Thoracic aorta (tissue), 2 donors: ENCODE data around the gene DYSF. TPM values are rescaled to one million over a fixed set of nuclear protein-coding genes. Genes with fewer than 3 reads are reported as not detected.
A peak's percentile ranks its signal among the peaks of the same experiment; 100 is the strongest.

Experiments
- ATAC-seq: fragments of 150-250 bp; one replicate; pipeline ENCODE4 v1.8.0; 2017; ENCODE audit warnings: low read depth; ENCODE audit not compliant: insufficient number of reproducible peaks, low FRiP score
- DNase-seq: peaks from one replicate; pipeline ENCODE4 v3.0.0-alpha.2; 2020; ENCODE audit warnings: low spot score
- H3K27ac ChIP-seq, 2 donors: fragments of 200-600 bp; sonication (generic); 1 replicate in 1 of 2; 2 replicates in 1 of 2; pipeline ENCODE4 v1.5.1; 2016; ENCODE audit warnings: mild to moderate bottlenecking in 2 of 2, moderate library complexity in 2 of 2
- H3K27me3 ChIP-seq: fragments of 200-600 bp; sonication (generic); replicated peaks from 2 replicates; pipeline ENCODE4 v1.6.0; 2016; ENCODE audit warnings: mild to moderate bottlenecking; ENCODE audit not compliant: insufficient read depth
- H3K36me3 ChIP-seq: fragments of 200-600 bp; sonication (generic); one replicate; pipeline ENCODE4 v1.5.1; 2016
- H3K4me1 ChIP-seq, 2 donors: fragments of 200-600 bp; sonication (generic); 1 replicate in 1 of 2; 2 replicates in 1 of 2; pipeline versions ENCODE4 v1.5.1 to v1.6.0; 2016; ENCODE audit warnings: low read depth in 2 of 2, mild to moderate bottlenecking in 1 of 2; ENCODE audit not compliant: control insufficient read depth in 1 of 2
- H3K4me3 ChIP-seq: fragments of 200-600 bp; sonication (generic); 2 replicates; pipeline ENCODE4 v1.5.1; 2016; ENCODE audit warnings: mild to moderate bottlenecking
- H3K9me3 ChIP-seq: fragments of 200-600 bp; sonication (generic); 2 replicates; pipeline ENCODE4 v1.5.1; 2016
- CTCF ChIP-seq: fragments of 200-600 bp; sonication (generic); IDR thresholded peaks from one replicate; pipeline ENCODE4 v1.5.1; 2019; ENCODE audit warnings: antibody characterized with exemption
- total RNA-seq, 2 donors: library from RNA; depleted of rRNA; stranded (reverse); fragments of >200 nt; gene quantifications; one replicate each; pipeline versions ENCODE4 v1.1.0 to v1.2.3, GENCODE V29; 2016

Gene DYSF
- total RNA-seq, 2 donors from 2014 or later: 13.0 to 15.2 TPM

GRCh38 chr2:71466301-71467179 lies 13.2 kb downstream of the DYSF start:
- Histone ChIP-seq H3K36me3 (no peaks in the 10 kb centered on the region), H3K4me1 (peaks cover 4 to 5% of the 10 kb centered on the region in 2 donors), H3K4me3 (peak overlapping the region; percentile 86), H3K9me3 (no peaks in the 10 kb centered on the region), H3K27ac (peak overlapping the region in 1 of 2 donors; percentile 25), H3K27me3 (no peaks in the 10 kb centered on the region)
- peak; percentile 41 for ATAC-seq
- TF ChIP-seq CTCF: no peak
- no peak for DNase-seq

GRCh38 chr2:71467180-71467815 lies 13.9 kb downstream of the DYSF start:
- H3K4me3 ChIP-seq: peak overlapping the region; percentile 86
- DNase-seq (no peak), ATAC-seq (no peak)
- TF ChIP-seq CTCF: no peak
- H3K4me1 ChIP-seq: peaks cover 4 to 5% of the 10 kb centered on the region in 2 donors
- no peaks in the 10 kb centered on the region for H3K36me3 ChIP-seq
- H3K27ac ChIP-seq: no peak overlapping the region
- no peaks in the 10 kb centered on the region for H3K9me3 ChIP-seq
- H3K27me3 ChIP-seq: no peaks in the 10 kb centered on the region

- H3K4me1 ChIP-seq: peaks cover 4 to 5% of the 10 kb centered on the region in 2 donors
- DNase-seq (no peak), ATAC-seq (no peak)
- H3K27me3 ChIP-seq: no peaks in the 10 kb centered on the region
- H3K36me3 ChIP-seq: no peaks in the 10 kb centered on the region
- no peak overlapping the region for H3K4me3 ChIP-seq
- H3K27ac ChIP-seq: no peak overlapping the region
- H3K9me3 ChIP-seq: no peaks in the 10 kb centered on the region
- TF ChIP-seq CTCF: no peak
Measured at GRCh38 chr2:71468279-71469015, 15.1 kb downstream of the DYSF start.

- ATAC-seq (no peak), DNase-seq (no peak)
Measured at GRCh38 chr2:71469403-71470398, 16.3 kb downstream of the DYSF start.

More at GRCh38 chr2:71469403-71470398, 16.3 kb downstream of the DYSF start:
- Histone ChIP-seq H3K27me3 (no peaks in the 10 kb centered on the region), H3K36me3 (no peaks in the 10 kb centered on the region), H3K4me3 (no peak overlapping the region), H3K27ac (no peak overlapping the region), H3K9me3 (no peaks in the 10 kb centered on the region), H3K4me1 (peaks cover 4 to 5% of the 10 kb centered on the region in 2 donors)
- no peak for TF ChIP-seq CTCF
